ENCODE measurements around the gene GSTP1.

Gene GSTP1

DNA sequence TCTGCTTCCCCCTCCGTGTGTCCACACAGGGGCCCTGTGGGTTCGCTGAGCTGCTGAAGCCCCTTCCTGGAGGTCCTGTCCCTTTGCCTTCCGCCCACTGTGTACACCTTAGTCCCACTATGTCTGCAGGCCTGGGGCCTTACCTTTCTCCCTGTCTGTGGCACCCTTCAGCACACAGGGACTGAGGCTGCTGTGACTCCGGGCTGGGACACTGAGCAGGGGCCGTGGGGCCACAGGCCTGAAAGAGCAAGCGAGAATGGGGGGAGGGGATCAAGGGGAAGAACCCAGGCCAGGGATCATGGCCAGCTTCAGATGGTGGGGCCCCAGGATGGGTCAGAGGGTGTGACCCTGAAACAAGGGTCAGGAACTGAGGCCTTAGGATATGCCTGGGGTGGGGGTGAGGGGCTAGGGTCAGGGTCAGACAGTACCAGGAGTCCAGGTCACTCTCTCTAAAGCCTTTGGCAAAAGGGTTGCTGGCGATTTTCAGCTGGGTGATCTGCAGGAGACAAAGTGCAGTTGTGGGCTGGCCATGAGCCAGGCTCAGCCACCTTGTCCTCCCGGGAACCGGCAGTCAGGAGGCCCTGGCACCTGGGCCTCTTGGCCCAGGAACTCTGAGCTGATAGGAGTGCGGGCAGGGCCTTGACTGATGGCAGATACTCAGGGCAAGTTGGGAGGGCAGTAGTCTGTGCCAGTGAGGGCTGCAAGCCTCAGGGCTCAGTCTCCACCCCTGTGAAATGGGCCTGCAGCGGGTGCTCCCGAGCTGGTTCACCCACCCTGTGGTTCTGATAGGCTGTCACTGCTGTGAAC lies 48.8 kb downstream of the GSTP1 start:
- DNase-seq: no peak

DNA sequence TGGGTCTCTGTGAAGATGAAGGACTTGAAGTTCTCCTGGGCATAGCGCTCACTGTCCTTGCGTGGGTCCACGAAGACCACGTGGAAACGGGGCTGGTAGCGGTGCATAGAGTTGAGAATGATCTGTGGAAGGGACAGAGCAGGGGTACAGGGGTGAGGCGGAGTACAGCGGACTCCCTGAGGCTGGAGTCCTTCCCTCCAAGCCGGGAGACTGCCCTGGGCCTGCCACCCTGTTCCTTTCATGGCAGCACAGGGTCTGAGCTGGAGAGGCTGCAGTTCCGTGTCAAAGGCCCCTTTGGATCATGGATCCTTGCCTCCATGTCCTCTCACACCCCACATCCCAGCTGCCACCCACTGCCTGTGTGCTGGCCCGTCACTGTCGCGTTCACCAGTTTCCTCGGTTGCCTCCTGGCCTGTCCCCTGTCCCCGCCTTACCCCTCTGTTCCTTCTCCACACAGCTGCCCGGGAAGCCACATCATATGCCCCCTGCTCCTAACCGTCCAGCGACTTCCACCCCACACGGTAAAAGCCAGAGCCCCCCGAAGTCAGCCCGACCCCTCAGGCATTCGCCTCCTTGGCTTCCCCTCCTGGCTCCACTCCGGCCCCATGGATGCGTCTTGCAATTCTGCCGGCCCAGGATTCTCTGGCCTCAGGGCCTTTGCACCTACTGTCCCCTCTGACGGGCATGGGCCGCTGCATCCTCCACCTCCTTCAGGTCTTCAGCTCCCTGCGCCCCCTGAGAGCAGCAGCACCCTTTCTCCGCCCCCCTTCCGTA lies 49.6 kb downstream of the GSTP1 start:
- no peak for DNase-seq

DNA sequence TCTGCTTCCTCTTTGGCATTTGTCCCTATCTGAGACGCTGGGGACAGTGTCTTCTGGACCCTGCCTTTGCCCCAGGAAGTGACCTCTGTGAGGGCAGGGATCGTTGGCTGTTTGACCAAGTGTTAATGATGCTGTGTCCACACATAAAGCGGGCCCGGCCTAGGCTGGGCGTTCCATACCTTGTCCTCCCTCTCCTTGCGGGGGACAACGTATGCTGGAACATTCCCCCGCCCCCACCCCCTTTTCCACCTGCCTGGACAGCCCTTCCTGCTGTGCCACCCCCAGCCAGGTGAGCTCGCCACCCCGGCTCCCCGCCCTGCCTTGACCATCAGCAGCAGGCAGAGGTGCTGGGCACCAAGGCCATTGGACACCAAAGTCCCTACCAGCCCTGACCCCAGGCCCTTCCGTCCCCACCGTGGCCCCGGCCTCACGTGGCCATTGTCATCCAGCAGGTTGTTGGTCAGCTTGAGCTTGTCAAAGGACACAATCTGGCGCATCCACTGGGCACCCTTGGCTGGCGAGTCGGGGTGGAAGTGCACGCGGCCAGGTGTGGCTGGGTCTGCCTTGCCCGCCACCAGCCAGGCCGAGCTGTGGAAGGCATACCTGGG lies 50.2 kb downstream of the GSTP1 start:
- DNase-seq: no peak

DNA sequence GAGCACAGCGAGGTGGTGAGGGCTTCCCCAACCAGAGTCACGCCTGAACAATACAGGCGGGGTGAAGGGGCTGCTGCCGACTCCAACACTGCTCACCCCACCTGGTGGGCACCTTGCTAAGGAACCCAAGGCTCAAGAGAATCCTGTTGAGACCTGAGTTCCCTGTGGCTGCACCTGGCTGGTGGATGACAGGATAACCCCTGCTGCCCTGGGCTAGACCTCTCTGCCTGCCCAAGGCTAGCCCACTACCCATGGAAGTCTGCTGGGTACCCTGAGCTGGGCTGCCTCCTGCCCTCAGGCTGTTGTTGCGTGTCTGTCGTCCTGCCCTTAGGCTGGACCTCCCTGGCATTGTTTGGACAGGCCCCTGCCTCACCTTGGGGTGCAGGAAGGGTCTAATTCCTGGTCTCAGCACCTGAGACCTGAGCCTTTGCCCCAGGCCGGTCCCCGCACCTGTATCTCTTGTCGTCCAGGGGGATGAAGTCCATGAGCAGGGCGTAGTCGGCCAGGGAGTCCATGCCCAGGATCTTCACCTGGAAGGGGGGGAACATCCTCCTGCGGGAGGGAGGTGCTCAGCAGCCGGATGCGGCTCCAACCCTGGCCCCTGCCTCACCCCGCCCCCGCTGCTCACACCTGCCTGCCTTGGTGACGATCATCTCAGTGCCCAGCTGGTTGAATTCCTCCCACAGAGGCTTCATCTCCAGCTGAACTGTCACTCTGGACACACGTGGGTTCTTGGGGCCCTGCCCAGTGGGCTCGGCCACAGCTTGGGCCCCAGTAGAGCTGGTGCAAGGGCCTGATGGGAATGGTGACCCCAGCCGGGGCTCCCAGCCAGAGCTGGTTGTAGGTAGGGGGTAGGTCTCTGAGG lies 51.0 kb downstream of the GSTP1 start:
- DNase-seq: no peak

DNA sequence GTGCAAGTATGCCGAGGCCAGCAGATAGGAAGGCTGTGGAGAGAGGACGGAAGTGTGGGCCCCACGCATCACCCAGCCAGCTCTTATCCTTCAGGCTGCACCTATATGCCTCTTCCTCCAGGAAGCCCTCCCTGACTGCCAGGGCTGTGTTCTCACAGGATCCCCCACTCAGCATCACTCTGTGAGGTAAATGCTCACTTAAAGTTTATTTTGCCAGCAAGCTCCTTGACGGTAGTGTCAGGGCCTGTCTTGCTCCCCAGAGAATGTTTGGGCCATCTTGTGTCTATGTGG lies 51.6 kb downstream of the GSTP1 start:
- DNase-seq: no peak
